GM12892 (cell line): ENCODE data around the gene NUAK1.

Experiments
- POLR2A ChIP-seq: IDR thresholded peaks from 2 replicates; pipeline ENCODE4 v1.6.1; 2011; ENCODE audit warnings: low read depth, low read length, control low read depth
- POLR2AphosphoS5 ChIP-seq: IDR thresholded peaks from 2 replicates; pipeline ENCODE4 v1.6.1; 2011; ENCODE audit warnings: low read depth, low read length, control low read depth
- TAF1 ChIP-seq: IDR thresholded peaks from 2 replicates; pipeline ENCODE4 v1.6.1; 2011; ENCODE audit warnings: low read depth, mild to moderate bottlenecking, control low read depth, low read length, borderline replicate concordance

DNA sequence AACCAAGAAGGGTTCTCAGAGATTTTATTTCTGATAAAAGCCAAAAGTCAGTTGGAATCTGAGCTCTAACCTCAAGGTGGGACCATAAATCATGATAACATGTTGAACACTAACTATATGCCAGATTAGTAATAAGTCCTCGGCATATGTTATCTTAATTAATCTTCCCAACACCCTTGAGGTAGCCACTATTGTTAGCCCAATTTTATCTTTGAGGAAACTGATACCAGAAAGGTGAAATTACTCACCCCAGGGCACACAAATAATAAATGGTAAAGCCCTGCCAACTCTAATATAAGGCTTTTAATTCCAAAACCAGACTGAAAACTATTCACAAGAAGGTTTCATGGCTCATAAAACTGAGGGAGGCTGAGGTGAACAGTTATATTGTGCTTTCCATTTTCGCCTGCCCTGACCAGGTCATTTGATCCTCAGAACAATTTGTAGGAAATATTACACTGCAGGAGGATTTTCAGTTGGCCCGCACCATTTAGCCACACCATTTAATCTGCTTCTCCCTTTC is 16.1 kb upstream of the NUAK1 start:
- TF ChIP-seq TAF1 (no peak), POLR2A (no peak), POLR2AphosphoS5 (no peak)
